Sigmoid colon (tissue), 7 donors: ENCODE results near the gene EPB41L1. TPM values are rescaled to one million over a fixed set of nuclear protein-coding genes. Genes with fewer than 3 reads are reported as not detected.

Experiments used
- DNase-seq: peaks from one replicate; pipeline ENCODE4 v3.0.0-alpha.2; 2019
- H3K27ac ChIP-seq, 4 donors: fragments of 200-600 bp; sonication (generic); one replicate each; pipeline ENCODE4 v1.5.1; 2016 to 2019; ENCODE audit warnings: mild to moderate bottlenecking in 1 of 4
- H3K27me3 ChIP-seq, 3 donors: fragments of 200-600 bp; sonication (generic); one replicate each; pipeline ENCODE4 v1.5.1; 2019; ENCODE audit warnings: mild to moderate bottlenecking in 1 of 3
- H3K36me3 ChIP-seq, 4 donors: fragments of 200-600 bp; sonication (generic); one replicate each; pipeline ENCODE4 v1.5.1; 2016 to 2019
- H3K4me1 ChIP-seq, 4 donors: fragments of 200-600 bp; sonication (generic); one replicate each; pipeline ENCODE4 v1.5.1; 2017 to 2019
- H3K4me3 ChIP-seq, 4 donors: fragments of 200-600 bp; sonication (generic); one replicate each; pipeline ENCODE4 v1.5.1; 2017 to 2019; ENCODE audit warnings: mild to moderate bottlenecking in 2 of 4, moderate library complexity in 1 of 4
- H3K9me3 ChIP-seq, 4 donors: fragments of 200-600 bp in 3 of 4; sonication (generic) in 3 of 4; one replicate each; pipeline versions ENCODE4 v1.5.1 to v1.6.1; 2013 to 2019
- CTCF ChIP-seq, 4 experiments: fragments of 450-650 bp in 3 of 4; fragments of 200-600 bp in 1 of 4; IDR thresholded peaks; one replicate each; pipeline ENCODE4 v1.5.1; 2016 to 2019; ENCODE audit warnings: antibody characterized with exemption in 4 of 4, mild to moderate bottlenecking in 3 of 4, moderate library complexity in 2 of 4
- EP300 ChIP-seq, 4 donors: sonication (generic); formaldehyde crosslinking; IDR thresholded peaks; one replicate each; pipeline ENCODE4 v1.6.1; 2017; ENCODE audit warnings: antibody characterized with exemption in 4 of 4
- POLR2A ChIP-seq, 2 donors: fragments of 450-650 bp; IDR thresholded peaks; one replicate each; pipeline ENCODE4 v1.6.1; 2016; ENCODE audit warnings: antibody characterized with exemption in 2 of 2, mild to moderate bottlenecking in 2 of 2, moderate library complexity in 2 of 2
- POLR2AphosphoS5 ChIP-seq, 4 donors: sonication (generic); formaldehyde crosslinking; IDR thresholded peaks; one replicate each; pipeline ENCODE4 v1.6.1; 2017; ENCODE audit warnings: antibody characterized with exemption in 4 of 4
- WGBS, 2 donors: extraction: QIAGEN DNeasy Blood & Tissue Kit; methylation state at CpG; one replicate each; pipeline ENCODE4 v1.1.7; 2013; 5-methylcytosine and 5-hydroxymethylcytosine counted together
- intact Hi-C: fragments of 100-400 bp; cut with DNase I; formaldehyde crosslinking; loops from one replicate; pipeline ENCODE4 v1.15.1; 2023
- polyA plus RNA-seq, 3 donors: library from polyadenylated mRNA; stranded (reverse); fragments of 200-250 nt; gene quantifications; one replicate each; pipeline ENCODE4 v1.2.3, GENCODE V29; 2013
- total RNA-seq, 4 donors: library from RNA; depleted of rRNA; stranded (reverse); fragments of >200 nt; gene quantifications; one replicate each; pipeline ENCODE4 v1.1.0, GENCODE V29; 2016
- donor health status: healthy with polysubstance abuse.
- donor health status: Bipolar disorder and iron deficiency.
- donor health status: healthy.

Gene EPB41L1
- total and polyA plus RNA-seq, 7 donors = 14.1 to 61.8 (median 19.3) TPM

- Histone ChIP-seq H3K4me3 (no peak overlapping the region), H3K36me3 (no peaks in the 10 kb centered on the region), H3K9me3 (no peaks in the 10 kb centered on the region), H3K27ac (no peak overlapping the region), H3K4me1 (peaks cover 3 to 33% (median 31%) of the 10 kb centered on the region in 4 donors), H3K27me3 (no peaks in the 10 kb centered on the region)
- DNase-seq = no peak
- intact Hi-C loops = no loop called here
- TF ChIP-seq CTCF (IDR thresholded peaks at IDR 0.05) (no peak), POLR2A (IDR thresholded peaks at IDR 0.05) (no peak), POLR2AphosphoS5 (IDR thresholded peaks at IDR 0.05) (no peak), EP300 (IDR thresholded peaks at IDR 0.05) (no peak)
- WGBS, 2 donors = 85 to 94% methylated on average over 1 of the region's 1 CpG
Observed at GRCh38 chr20:36157610-36158009, 3.1 kb downstream of the EPB41L1 start.

- Histone ChIP-seq H3K9me3 (no peaks in the 10 kb centered on the region), H3K27me3 (no peaks in the 10 kb centered on the region), H3K4me3 (no peak overlapping the region), H3K4me1 (peaks cover 3 to 33% (median 31%) of the 10 kb centered on the region in 4 donors), H3K27ac (no peak overlapping the region), H3K36me3 (no peaks in the 10 kb centered on the region)
- intact Hi-C loops = no loop called here
- TF ChIP-seq EP300 (IDR thresholded peaks at IDR 0.05) (no peak), CTCF (IDR thresholded peaks at IDR 0.05) (no peak), POLR2AphosphoS5 (IDR thresholded peaks at IDR 0.05) (no peak), POLR2A (IDR thresholded peaks at IDR 0.05) (no peak)
- 83 to 89% methylated on average over 9 of the region's 9 CpGs for WGBS, 2 donors
- DNase-seq = no peak
Observed at GRCh38 chr20:36158160-36158741, 3.7 kb downstream of the EPB41L1 start.

GRCh38 chr20:36159833-36160232, 5.3 kb downstream of the EPB41L1 start:
- DNase-seq = no peak
- TF ChIP-seq POLR2A (IDR thresholded peaks at IDR 0.05) (no peak), CTCF (IDR thresholded peaks at IDR 0.05) (no peak), EP300 (IDR thresholded peaks at IDR 0.05) (no peak), POLR2AphosphoS5 (IDR thresholded peaks at IDR 0.05) (no peak)
- H3K36me3 ChIP-seq = no peaks in the 10 kb centered on the region
- H3K27me3 ChIP-seq = no peaks in the 10 kb centered on the region
- H3K4me3 ChIP-seq = no peak overlapping the region
- no peak overlapping the region for H3K27ac ChIP-seq
- no peaks in the 10 kb centered on the region for H3K9me3 ChIP-seq
- intact Hi-C loops = no loop called here
- H3K4me1 ChIP-seq = peaks cover 2 to 23% (median 20%) of the 10 kb centered on the region in 4 donors

GRCh38 chr20:36162272-36162966, 7.9 kb downstream of the EPB41L1 start:
- H3K4me3 ChIP-seq = no peak overlapping the region
- WGBS, 2 donors = 69 to 72% methylated on average over 14 of the region's 14 CpGs
- no peak for DNase-seq

More at GRCh38 chr20:36162272-36162966, 7.9 kb downstream of the EPB41L1 start:
- intact Hi-C loops = no loop called here
- no peaks in the 10 kb centered on the region for H3K36me3 ChIP-seq
- no peak for TF ChIP-seq EP300 (IDR thresholded peaks at IDR 0.05)
- no peak for TF ChIP-seq POLR2A (IDR thresholded peaks at IDR 0.05)
- no peak for TF ChIP-seq POLR2AphosphoS5 (IDR thresholded peaks at IDR 0.05)
- no peak for TF ChIP-seq CTCF (IDR thresholded peaks at IDR 0.05)
- H3K27me3 ChIP-seq = no peaks in the 10 kb centered on the region
- H3K4me1 ChIP-seq = peaks cover 0 to 4% (median 0%) of the 10 kb centered on the region in 4 donors
- H3K27ac ChIP-seq = no peak overlapping the region
- no peaks in the 10 kb centered on the region for H3K9me3 ChIP-seq
